Measurements from ENCODE around the gene ABI1. TPM values are rescaled to one million over a fixed set of nuclear protein-coding genes. Genes with fewer than 3 reads are reported as not detected.

The ABI1 gene
- total and polyA plus RNA-seq, 2 of the 13 experiments (the other 11 are each of a cell fraction or from before 2014, with no cell fraction given), result 20.9 to 22.9 TPM

- TF ChIP-seq ZNF362 (CRISPR knock-in tag; IDR thresholded peaks at IDR 0.05; ENCODE audit: borderline replicate concordance) (no peak), PRDM10 (CRISPR knock-in tag; IDR thresholded peaks at IDR 0.05; ENCODE audit: low read depth) (no peak), RFXAP (CRISPR knock-in tag; IDR thresholded peaks at IDR 0.05; ENCODE audit: borderline replicate concordance) (no peak), ESRRA (CRISPR knock-in tag; IDR thresholded peaks at IDR 0.05; ENCODE audit: low read depth) (peak; percentile 69; the same call in 1 of the 2 replicates), GTF2F1 (IDR thresholded peaks at IDR 0.05; ENCODE audit: low read length) (no peak), MTA1 (CRISPR knock-in tag; IDR thresholded peaks at IDR 0.05; ENCODE audit: borderline replicate concordance) (no peak), NFIB (CRISPR knock-in tag; IDR thresholded peaks at IDR 0.05; ENCODE audit: borderline replicate concordance) (no peak), ZNF121 (CRISPR knock-in tag; IDR thresholded peaks at IDR 0.05) (no peak), NFKBIZ (CRISPR knock-in tag; IDR thresholded peaks at IDR 0.05) (no peak), ZNF788 (CRISPR knock-in tag; IDR thresholded peaks at IDR 0.05; ENCODE audit: borderline replicate concordance) (no peak), USF2 (IDR thresholded peaks at IDR 0.05; ENCODE audit: low read depth, low read length) (no peak), USF2 (CRISPR knock-in tag; IDR thresholded peaks at IDR 0.05; ENCODE audit: borderline replicate concordance) (no peak), ZFAT (CRISPR knock-in tag; conservative IDR thresholded peaks at IDR 0.05) (no peak), IKZF5 (CRISPR knock-in tag; IDR thresholded peaks at IDR 0.05) (no peak), HNRNPK (IDR thresholded peaks at IDR 0.05; ENCODE audit: low read depth, low read length, poor library complexity, severe bottlenecking) (no peak), ZNF629 (CRISPR knock-in tag; conservative IDR thresholded peaks at IDR 0.05) (no peak), DBP (CRISPR knock-in tag; IDR thresholded peaks at IDR 0.05; ENCODE audit: not compliant biosample characterization) (no peak), KLF12 (CRISPR knock-in tag; IDR thresholded peaks at IDR 0.05; ENCODE audit: borderline replicate concordance) (peak; percentile 45; the same call in 1 of the 2 replicates), TBP (CRISPR knock-in tag; IDR thresholded peaks at IDR 0.05) (no peak)
These were observed 163.4 kb downstream of the ABI1 start, which contains the start of gene PDSS1 (continued) for GRCh38 chr10:26697163-26697921.
